ENCODE results near the gene CACNA2D1.

CACNA2D1 gene

GRCh38 chr7:81983406-81983805 is 460.2 kb downstream of the CACNA2D1 start:
- no peak for DNase-seq (ENCODE audit: low spot score)

- no peak for DNase-seq (ENCODE audit: low spot score)
Observed at GRCh38 chr7:81973117-81973516, 470.5 kb downstream of the CACNA2D1 start.

GRCh38 chr7:81960026-81960425 is 483.6 kb downstream of the CACNA2D1 start:
- no peak for DNase-seq (ENCODE audit: low spot score)

GRCh38 chr7:81957517-81957916 is 486.1 kb downstream of the CACNA2D1 start:
- DNase-seq (ENCODE audit: low spot score), result no peak

- DNase-seq (ENCODE audit: low spot score), result peak; percentile 6
Observed at GRCh38 chr7:81956520-81956919, 487.1 kb downstream of the CACNA2D1 start.

GRCh38 chr7:81949306-81949705 is 494.3 kb downstream of the CACNA2D1 start:
- no peak for DNase-seq (ENCODE audit: low spot score)

GRCh38 chr7:81944058-81944457 is 499.5 kb downstream of the CACNA2D1 start:
- DNase-seq (ENCODE audit: low spot score), result no peak

- DNase-seq (ENCODE audit: low spot score), result no peak
Observed at GRCh38 chr7:81937091-81937490, 506.5 kb downstream of the CACNA2D1 start.

GRCh38 chr7:81934596-81935301 is 508.8 kb downstream of the CACNA2D1 start:
- no peak for DNase-seq (ENCODE audit: low spot score)

- DNase-seq (ENCODE audit: low spot score), result no peak
Observed at GRCh38 chr7:81932936-81933335, 510.6 kb downstream of the CACNA2D1 start.

GRCh38 chr7:81929386-81929785 is 514.2 kb downstream of the CACNA2D1 start:
- peak; percentile 7 for DNase-seq (ENCODE audit: low spot score)

- DNase-seq (ENCODE audit: low spot score), result no peak
Observed at GRCh38 chr7:81926154-81926553, 517.4 kb downstream of the CACNA2D1 start.

GRCh38 chr7:81925530-81925929 is 518.0 kb downstream of the CACNA2D1 start:
- no peak for DNase-seq (ENCODE audit: low spot score)

- DNase-seq (ENCODE audit: low spot score), result no peak
Observed at GRCh38 chr7:81924494-81924893, 519.1 kb downstream of the CACNA2D1 start.

GRCh38 chr7:81919494-81919893 is 524.1 kb downstream of the CACNA2D1 start:
- DNase-seq (ENCODE audit: low spot score), result no peak

- no peak for DNase-seq (ENCODE audit: low spot score)
Observed at GRCh38 chr7:81908220-81908619, 535.4 kb downstream of the CACNA2D1 start.

- DNase-seq (ENCODE audit: low spot score), result no peak
Observed at GRCh38 chr7:81903115-81903514, 540.5 kb downstream of the CACNA2D1 start.

- no peak for DNase-seq (ENCODE audit: low spot score)
Observed at GRCh38 chr7:81902536-81902935, 541.0 kb downstream of the CACNA2D1 start.
